GM04503 (cell line): ENCODE results near the gene TRPM2.
"Not testable (repeated sequence)": the region's sequence is repeated elsewhere in the genome, so short reads cannot be mapped to it uniquely, and the experiment has no call there.

Experiments
- DNase-seq: peaks from one replicate; pipeline ENCODE4 v3.0.0-alpha.2; 2012; ENCODE audit warnings: low read depth

TRPM2 gene

GRCh38 chr21:44375281-44375651 lies 21.8 kb downstream of the TRPM2 start:
- no peak for DNase-seq

- DNase-seq: no peak
These were observed 22.4 kb downstream of the TRPM2 start for GRCh38 chr21:44375761-44376241.

GRCh38 chr21:44376606-44377005 lies 23.2 kb downstream of the TRPM2 start:
- no peak for DNase-seq

DNA sequence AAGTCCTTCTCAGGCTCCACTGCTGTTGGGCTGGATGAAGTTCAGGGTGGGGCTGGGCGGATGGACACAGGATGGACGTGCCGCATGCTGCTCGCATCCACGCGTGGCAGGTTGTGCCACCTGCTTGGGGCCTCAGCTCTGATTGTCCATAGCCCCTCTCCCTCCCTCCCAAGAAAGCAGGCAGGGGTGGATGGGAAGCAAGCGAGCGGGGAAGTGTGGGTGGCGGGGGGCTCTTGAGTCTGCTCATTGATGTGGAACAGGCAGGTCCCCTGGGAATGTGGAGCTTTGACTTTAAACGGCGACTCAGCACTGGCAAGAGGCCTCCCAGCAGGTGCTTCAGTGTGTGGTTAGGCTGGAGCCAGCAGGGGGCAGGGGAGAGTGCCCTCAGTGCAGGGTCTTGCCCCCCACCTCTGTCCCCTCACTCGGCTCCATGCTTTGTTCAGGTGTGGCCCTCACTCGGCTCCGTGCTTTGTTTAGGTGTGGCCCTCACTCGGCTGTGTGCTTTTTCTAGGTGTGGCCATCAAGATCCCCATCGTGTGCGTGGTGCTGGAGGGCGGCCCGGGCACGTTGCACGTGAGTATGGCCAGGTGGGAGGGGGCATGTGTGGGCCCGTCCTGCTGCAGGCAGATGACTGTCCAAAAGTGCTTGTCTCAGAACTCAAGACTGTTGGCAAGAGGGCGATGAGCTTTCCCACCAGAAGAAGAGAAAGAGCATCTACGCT lies 23.9 kb downstream of the TRPM2 start:
- DNase-seq: no peak

DNA sequence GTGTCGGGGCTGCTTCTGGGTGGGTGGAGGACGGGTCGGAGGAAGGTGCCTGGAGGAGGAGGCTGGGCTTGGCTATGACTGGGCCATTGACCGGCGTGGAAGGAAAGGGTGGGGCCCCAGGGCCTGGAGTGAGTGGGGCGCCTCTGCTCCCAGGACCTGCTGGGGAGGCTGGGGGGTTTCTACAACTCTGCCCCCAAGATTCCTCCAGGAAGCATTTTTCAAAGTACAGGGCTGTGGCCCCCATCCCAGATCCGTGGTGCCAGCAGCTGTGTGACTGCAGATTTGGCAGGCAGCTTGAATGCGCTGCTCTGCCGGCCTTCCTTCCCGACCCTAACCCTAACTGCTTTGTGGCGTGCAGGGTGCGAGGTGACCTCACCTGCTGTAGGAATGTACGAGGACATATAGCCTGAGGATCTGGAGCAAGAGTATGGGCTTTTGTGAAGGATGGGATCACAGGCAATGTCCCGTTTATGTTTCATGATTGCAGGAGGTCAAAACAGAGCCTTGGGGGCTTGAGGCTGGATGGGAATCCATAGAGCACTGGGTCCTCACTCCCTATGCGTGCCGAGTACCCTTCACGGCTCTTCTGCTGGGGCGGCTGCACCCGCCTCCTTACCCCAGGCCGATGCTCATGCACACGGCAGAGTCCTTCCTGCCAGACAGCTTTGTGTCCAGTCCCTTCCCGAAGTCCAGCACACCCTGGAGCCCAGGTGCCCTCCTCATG lies 24.7 kb downstream of the TRPM2 start:
- DNase-seq: no peak

DNA sequence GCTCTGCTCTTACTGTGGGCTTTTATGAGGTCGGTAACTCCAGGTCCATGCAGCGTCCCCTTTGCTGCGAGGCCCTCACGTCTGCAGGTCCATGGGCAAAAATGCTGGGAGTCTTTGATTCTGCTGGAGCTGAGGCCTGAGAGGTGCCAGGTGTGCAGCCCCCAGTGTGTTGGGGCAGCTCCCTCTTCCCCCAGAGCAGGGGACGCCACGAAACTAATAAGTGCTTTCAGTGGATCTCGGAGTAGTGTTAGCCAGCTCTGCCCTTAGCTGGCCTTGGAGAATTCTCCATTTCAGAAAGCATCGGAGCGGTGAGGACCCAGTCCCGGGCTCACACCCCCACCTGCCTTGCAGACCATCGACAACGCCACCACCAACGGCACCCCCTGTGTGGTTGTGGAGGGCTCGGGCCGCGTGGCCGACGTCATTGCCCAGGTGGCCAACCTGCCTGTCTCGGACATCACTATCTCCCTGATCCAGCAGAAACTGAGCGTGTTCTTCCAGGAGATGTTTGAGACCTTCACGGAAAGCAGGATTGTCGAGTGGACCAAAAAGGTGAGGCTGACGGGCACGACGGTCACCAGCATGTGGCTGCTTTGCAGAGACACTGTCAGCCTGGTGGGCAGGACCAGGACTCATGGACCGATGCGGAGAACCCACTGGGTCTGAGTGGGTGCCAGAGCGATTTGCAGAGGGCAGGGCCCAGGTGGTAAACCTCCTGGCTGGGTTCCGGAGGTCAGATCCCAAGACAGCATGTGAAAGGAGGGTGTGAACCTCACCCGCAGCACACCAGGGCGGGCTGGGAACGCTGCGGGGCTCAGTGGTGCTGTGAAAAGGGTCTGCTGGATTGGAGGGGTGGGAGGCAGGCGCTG lies 25.5 kb downstream of the TRPM2 start:
- DNase-seq: no peak

- DNase-seq: no peak
These were observed 26.1 kb downstream of the TRPM2 start for GRCh38 chr21:44379515-44379848.

DNA sequence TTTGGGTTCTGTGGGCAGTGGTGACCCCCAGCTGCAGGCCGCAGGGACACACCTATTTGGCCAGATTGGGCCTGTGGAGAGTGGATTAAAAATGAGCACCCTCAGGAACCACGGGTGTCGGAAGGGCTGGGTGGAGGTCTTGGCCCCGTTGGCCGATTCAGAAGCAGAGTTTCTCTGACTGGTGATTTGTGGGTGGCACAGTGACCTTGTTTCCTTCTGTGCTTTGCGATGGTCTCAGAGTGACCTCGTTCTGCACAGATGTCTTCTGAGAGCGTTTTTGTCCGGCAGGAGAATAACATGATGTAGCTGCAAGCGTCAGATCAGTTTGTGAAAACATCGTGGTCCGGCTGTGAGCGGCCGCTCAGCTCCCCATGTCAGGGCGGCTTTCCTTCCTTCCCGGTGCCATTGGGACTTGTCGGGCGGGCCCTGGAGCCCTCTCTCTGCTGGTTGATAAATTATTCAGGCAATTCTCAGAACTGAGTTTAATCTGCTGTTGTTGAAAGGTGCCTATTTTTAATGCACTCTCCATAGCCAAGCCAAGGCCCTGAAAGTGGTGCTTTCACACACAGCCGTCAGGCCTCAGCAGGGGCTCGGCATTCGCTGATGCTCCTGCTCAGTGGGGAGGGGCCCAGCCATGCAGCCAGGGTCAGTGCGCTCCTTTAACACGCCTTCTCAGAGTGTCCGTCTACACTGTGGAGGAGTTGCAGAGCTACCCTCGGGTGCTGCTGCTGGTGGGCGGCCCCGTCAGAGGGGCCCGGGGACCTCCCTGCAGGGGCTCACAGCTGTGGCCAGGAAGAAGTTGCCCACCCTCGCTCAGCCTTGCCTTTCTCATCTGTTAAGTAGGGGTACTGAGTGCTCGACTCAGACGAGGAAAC lies 26.8 kb downstream of the TRPM2 start:
- DNase-seq: no peak

DNA sequence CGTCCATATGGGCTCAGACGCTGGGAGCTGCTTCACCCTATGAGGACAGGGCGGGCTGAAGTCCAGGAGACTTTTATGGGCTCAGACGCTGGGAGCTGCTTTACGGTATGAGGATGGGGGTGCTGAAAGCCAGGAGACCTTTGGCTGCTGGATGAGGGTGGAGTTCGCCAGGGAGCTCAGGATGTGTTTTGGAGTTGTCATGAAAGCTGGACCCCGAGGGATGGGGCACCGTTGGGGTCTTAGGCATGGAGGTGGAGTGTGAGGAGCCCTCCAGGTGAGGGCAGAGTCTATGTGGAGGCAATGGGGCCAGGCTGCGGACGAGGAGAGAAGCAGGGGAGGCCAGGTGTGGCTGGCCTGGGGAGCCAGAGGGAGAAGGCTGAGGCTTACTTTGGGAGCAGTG lies 27.5 kb downstream of the TRPM2 start:
- DNase-seq: no peak

DNA sequence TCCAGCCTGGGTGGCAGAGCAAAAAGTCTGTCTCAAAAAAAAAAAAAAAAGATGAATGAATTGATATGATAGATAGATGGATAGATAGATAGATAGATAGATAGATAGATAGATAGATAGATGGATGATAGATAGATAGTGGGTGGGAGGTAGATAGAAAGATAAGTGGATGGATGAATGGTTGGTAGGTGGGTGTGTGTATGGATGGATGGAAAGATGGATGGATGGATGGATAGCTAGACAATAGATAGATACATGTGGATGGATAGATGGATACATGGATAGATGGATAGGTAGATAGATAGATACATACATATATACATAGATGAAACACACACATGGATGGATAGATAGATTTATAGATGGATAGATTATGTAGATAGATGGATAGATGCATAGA lies 28.5 kb downstream of the TRPM2 start:
- DNase-seq: no peak

DNA sequence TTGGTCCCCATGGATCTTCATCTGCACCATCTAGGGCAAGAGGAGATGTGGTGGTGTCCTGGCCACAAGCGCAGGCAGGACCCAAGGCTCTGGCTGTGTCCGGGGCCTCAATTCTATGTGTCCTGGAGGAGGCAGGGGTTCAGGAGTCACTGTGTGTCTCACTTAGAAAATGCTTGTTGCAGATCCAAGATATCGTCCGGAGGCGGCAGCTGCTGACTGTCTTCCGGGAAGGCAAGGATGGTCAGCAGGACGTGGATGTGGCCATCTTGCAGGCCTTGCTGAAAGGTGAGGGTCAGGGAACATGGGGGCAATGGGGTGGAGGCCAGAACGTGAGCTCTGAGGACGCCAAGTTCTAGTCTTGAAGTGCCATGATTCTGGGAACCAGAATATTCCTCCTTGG lies 29.1 kb downstream of the TRPM2 start:
- no peak for DNase-seq

- no peak for DNase-seq
These were observed 29.8 kb downstream of the TRPM2 start for GRCh38 chr21:44383216-44383615.

GRCh38 chr21:44384968-44385367 lies 31.5 kb downstream of the TRPM2 start:
- no peak for DNase-seq

DNA sequence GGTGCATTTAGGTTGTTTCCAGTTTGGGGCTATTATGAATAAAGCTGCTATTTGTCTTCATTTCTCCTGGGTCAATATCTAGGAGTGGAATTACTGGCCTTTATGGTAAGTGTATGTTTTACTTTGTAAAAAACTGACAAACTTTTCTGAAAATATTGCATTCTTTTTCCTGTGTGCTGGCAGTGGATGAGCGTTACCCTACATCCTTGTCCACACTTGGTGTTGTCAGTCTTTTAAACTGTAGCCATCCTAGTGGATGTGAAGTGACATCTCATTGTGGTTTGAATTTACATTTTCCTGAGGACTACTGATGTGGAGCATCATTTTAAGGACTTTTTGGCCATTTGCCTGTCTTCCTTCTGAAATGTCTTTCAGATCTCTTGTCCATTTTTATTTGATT lies 35.9 kb downstream of the TRPM2 start:
- no peak for DNase-seq

- no peak for DNase-seq
These were observed 37.5 kb downstream of the TRPM2 start for GRCh38 chr21:44390886-44391285.

- no peak for DNase-seq
These were observed 38.1 kb downstream of the TRPM2 start for GRCh38 chr21:44391345-44392091.

- DNase-seq: no peak
These were observed 38.8 kb downstream of the TRPM2 start for GRCh38 chr21:44392185-44392584.

- DNase-seq: no peak
These were observed 39.5 kb downstream of the TRPM2 start for GRCh38 chr21:44392916-44393315.

DNA sequence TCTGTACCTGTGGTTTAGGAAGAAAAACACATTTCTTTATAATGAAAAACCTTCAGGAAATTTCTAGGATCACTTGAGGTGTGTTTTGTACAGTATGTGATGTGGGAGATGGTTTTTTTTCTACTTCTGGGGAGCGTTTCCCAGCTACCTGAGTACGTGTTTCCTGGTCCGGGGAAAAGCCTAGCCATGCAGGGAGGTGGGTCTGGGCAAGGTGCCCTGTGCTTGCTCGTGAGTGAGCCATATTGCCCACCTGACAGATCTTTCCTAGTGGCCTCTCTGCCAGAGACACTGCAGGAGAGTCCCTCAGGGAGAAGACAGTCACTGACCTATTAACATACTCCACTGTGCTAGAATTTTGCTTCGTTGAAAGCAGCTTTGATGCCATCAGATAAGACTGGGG lies 41.3 kb downstream of the TRPM2 start:
- no peak for DNase-seq

- no peak for DNase-seq
These were observed 41.8 kb downstream of the TRPM2 start for GRCh38 chr21:44395260-44395659.

- not testable (repeated sequence) for DNase-seq
These were observed 43.4 kb downstream of the TRPM2 start for GRCh38 chr21:44396803-44397202.
